GM21515 (cell line): Measurements from ENCODE around the gene SNX13.
"Not testable (repeated sequence)": the region's sequence is repeated elsewhere in the genome, so short reads cannot be mapped to it uniquely, and the experiment has no call there.

ENCODE experiments used
- ATAC-seq: cut with Tn5 transposase; IDR thresholded peaks from one replicate; pipeline ENCODE4 v1.9.1; 2021; ENCODE audit not compliant: unreplicated experiment

The SNX13 gene

DNA sequence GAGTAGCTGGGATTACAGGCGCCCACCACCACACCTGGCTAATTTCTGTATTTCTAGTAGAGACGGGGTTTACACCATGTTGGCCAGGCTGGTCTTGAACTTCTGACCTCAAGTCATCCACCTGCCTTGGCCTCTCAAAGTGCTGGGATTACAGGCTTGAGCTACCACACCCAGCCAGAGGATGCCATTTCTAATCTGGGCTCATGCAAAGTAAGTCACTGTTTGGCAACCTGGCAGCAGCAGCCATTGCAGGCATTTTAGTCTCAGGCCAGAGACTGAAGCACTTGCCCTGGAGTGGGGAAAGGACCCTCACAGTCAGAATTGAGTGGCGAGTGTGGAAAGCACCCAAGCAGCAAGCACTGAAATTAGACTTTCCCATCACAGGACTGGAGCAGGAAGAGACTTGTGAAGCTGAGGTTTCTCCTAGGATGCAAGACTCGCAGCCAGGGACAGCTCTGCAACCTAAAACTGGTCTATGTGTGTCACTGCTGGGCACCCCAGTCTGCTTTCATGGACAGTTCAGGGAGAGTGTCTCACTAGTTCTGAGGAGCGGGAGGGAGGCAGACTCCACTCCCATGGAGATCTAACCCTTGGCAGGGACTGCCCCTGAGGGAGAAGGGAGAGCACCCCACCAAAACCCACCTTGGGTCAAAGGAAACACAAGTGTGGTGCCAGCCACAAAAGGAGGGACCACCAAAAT is 27.6 kb downstream of the SNX13 start:
- ATAC-seq, result no peak

DNA sequence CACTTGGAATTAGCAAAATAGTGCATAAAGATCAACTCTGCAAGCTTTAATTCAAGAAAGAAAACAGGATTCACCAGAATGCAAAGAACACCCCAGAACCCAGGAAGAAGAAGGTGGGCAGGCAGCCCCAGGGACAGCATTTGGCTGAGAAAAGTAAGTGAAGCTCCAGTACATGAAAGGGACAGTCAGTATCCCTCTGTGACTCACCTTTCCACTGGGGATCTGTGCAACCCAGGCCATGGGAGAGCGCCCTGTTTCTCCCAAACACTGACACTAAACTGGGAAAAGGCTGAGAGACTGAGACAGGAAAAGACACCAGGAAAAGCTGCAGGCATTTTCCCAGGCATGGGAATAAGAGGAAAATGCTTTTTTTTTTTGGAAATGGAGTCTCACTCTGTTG is 28.2 kb downstream of the SNX13 start:
- ATAC-seq, result no peak

DNA sequence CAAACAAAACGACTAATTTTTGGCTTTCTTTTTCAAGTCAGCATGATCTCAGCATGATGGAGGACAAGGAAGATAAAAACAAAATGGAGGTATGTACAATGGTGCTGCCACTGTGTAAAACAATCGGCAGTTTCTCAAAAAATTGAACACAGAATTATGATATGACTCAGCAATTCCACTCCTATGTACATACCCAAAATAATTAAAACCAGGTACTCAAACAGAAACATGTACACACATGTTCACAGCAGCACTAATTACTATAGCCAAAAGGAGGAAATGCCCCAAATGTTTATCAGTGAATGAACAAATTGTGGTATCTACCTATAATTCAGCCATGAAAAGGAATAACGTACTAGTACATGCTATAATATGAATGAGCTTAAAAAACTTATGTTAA is 29.9 kb downstream of the SNX13 start:
- no peak for ATAC-seq

DNA sequence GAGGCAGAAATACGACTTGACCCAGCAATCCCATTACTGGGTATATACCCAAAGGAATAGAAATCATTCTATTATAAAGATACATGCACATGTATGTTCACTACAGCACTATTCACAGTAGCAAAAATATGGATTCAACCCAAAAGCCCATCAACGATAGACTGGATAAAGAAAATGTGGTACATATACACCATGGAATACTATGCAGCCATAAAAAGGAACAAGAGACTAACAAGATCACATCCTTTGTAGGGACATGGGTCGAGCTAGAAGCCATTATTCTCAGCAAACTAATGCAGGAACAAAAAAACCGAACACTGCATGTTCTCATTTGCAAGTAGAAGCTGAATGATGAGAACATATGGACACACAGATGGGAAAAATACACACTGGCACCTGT is 31.0 kb downstream of the SNX13 start:
- not testable (repeated sequence) for ATAC-seq

DNA sequence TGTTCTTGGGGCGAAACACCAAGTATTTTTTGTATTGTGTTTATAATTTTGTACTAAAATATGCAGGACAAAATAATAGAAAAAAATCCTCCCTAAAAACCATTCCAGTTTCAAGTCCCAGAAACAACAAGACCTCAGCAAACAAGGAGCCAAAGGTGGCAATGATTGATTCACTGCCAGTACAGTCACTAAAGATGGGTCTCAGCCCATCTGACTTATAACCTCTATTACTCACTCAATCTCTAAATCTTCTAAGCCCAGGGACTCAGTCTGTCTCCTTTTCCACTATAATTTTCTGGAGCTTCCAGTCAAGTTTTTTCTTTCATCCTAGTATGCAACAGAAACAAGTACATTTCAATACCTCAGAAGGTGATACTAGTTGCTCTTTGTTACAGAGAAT is 33.3 kb downstream of the SNX13 start:
- no peak for ATAC-seq

DNA sequence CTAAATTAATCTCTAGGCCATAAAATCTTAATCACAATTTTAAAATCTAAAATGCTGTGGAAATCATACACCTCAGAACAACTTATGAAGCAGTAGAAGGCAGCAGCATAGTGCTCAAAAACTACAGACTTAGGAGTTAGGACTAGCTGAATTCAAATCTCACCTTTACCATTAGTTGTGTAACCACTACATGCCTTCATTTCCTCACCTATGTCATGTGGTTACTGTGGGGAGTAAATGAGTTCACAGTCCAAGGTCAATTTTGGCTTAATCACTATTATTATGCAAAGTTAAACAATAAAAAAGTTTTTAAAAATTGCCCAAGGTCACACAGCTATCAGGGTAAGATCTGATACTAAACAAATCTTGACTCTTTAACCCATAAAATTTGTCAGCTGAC is 37.0 kb downstream of the SNX13 start:
- no peak for ATAC-seq

DNA sequence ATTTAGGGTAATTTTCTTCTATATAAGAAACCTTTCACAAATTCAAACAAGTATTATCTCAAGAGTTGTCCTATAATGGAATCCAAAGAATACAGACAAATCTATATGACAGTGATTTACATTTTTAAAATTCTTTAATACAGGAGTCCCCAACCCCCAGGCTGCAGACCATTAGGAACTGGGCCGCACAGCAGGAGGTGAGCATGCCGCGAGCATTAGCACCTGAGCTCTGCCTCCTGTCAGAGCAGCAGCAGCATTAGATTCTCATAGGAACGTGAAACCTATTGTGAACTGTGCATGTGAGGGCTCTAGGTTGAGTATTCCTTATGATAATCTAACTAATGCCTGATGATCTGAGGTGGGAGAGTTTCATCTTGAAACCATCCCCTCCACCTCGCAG is 37.7 kb downstream of the SNX13 start:
- ATAC-seq, result no peak

DNA sequence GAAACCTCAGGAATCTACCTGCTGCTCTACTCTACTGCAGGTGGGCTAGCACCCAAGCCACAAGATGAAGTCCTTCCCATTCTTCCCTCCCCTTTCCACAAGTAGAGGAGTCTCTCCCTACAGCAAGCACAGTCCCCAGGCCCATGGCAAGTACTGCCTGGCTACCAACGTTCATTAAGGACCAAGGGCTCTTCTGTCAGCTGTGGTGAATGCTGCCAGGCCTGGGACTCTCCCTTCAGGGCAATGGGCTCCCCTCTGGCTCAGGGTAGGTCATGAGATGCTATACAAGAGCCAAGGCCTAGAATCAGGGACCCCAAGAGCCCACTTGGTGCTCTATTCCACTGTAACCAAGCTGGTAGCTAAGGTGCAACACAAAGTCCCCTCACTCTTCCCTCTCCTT is 39.8 kb downstream of the SNX13 start:
- ATAC-seq, result no peak

DNA sequence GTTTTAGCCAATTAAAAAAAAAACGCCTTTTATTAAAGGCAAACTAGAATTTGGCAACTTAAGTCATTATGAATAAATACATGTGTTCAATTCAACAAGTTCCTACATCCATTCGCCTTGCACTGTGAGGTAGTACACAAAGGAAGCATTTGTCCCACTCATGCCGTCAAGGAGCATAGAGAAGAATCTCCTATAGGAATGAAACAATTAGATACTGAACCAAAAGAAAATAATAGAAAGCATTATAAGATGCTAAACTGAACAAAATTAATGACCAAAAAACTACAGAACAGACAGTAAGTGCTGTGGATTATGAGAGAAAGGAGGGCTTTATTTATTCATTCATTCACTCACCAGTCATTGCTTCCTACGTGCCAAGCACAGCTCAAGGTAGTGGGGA is 42.2 kb downstream of the SNX13 start:
- ATAC-seq, result no peak

DNA sequence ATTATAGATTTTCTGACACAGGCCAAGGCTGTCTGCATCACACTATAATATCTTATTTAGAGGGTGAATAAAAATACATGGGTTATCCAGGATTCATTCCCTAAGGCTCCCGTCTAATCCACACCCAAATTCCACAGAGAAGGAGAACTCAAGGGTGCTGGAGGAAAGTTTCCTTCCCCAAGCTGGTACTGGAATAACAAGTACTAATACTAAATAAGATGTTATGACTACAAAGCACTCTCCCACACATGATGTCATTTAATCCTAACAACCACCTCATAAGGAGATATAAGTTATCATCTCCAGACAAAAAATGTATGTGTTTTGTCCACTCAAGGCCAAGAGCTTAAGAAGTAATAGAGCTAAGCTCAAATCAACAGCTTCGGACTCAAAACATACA is 53.0 kb downstream of the SNX13 start:
- no peak for ATAC-seq

DNA sequence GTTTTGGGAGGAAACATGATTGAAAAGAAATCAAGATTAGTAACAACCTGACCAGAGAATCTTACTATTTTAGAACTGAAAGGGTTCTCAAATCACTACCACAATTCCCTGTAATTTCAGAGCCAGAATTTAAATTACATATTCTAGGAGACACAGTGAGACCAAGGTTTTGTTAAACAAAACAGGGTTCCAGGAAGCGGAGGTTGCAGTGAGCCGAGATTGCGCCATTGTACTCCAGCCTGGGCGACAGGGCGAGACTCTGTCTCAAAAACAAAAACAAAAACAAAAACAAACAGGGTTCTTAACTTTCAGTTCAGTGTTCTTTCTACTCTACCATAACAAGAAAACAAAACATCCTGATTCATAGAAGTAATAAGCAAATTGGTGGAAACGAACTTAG is 57.6 kb downstream of the SNX13 start:
- ATAC-seq, result no peak

DNA sequence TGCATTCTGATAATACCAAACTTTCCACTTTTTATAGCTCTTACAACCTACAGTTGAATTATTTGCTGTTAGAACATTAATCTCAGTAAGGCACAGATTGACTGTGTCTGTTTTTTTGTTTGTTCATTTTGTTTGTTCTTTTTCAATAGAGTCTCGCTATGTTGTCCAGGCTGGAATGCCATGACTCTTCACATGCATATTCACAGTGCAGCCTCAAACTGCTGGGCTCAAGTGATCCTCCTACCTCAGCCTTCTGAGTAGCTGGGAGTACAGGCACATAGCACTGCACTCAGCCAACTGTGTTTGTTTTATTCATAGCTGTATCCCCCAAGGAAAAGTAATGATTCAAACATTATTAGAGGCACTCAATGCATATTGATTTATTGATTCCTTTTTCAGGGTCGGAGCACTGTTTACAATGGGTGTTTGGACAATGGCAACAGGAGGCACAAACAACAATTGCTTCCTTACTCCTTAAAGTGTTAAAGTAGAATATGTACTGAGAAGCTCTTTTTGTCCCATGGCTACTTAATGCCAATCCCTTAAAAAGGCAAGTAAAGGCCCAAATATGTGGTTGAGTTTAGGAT is 61.1 kb downstream of the SNX13 start:
- ATAC-seq, result no peak

DNA sequence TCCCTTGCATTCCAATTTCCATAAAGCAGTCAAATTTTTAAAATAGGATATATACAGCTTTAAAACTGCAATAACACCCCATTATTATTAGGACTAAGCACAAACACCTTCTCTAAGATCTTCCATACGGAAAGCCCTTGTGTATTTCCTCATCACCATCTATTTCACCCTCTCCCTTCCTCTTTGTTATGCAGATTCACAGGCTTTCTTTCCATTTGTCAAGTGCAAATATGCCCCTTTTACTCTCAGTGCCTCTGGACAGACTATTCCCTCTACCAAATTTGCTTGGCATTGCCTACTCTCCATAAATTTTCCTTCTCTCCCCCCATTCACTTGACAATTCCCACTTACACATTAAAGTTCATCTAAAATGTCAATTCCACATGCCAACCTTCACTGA is 61.7 kb downstream of the SNX13 start:
- no peak for ATAC-seq

DNA sequence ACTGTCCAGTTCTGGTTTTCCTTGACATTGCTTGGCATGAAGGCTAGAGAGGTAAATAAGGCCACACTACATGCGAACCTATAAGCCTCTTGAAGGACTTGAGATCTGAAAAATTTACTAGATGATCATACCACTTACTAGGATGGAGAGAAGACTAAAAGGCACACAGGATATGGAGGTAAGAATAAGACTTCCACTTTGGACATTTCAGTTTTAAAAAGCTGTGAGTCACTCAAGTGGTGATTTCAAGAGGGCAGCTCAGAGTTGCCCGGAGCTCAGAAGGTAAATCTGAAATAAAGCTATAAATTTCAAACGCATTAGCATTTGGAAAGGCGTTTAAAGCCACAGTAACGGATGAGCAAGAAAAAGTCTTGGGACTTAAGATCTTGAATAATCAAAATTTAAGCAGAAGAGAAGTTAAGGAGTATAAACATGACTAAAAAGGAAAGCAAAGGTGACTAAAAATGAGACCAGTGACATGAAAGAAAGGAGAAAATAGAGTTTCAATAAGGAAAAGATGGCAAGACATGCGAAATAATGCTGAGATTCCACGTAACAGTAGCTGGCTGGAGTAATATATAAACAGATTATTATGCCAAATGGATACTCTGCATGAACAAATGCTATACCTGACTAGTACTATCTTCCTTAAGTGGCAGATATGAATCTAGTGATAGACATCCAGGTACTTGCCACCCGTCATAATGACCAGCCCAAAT is 68.3 kb downstream of the SNX13 start:
- ATAC-seq, result no peak

DNA sequence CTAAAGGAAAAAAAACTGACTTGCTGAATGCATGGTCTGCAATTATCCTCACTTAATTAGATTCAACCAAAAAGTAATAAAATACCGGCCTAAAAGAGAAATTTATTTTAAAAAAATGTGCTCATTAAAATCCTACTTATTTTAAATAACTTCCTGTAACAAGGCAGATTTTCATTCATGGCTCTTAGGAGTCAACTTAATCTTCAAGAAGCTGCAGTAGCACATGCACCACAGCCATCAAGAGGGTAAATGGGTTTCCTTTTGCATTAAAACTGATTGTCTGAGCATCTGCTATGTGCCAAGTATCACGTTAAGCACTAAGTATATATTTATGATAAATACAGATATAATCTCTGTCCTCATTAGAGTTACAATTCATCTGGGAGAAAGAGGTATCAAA is 69.9 kb downstream of the SNX13 start:
- no peak for ATAC-seq

DNA sequence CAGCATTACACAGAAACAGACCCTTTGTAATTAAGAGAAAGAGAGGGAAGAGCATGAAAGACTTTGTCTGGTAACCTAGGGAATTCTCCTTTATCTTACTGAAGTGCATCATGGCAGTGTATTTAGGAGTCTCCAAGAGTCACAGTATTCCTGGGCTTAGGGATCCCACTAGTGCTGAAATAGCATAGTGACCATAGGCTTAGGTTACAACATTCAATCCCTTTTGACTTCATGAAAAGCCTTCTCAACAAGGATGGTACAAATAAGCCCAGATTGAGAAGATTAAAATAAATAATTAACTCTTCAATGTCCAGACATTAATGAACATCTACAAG is 76.5 kb downstream of the SNX13 start:
- no peak for ATAC-seq

DNA sequence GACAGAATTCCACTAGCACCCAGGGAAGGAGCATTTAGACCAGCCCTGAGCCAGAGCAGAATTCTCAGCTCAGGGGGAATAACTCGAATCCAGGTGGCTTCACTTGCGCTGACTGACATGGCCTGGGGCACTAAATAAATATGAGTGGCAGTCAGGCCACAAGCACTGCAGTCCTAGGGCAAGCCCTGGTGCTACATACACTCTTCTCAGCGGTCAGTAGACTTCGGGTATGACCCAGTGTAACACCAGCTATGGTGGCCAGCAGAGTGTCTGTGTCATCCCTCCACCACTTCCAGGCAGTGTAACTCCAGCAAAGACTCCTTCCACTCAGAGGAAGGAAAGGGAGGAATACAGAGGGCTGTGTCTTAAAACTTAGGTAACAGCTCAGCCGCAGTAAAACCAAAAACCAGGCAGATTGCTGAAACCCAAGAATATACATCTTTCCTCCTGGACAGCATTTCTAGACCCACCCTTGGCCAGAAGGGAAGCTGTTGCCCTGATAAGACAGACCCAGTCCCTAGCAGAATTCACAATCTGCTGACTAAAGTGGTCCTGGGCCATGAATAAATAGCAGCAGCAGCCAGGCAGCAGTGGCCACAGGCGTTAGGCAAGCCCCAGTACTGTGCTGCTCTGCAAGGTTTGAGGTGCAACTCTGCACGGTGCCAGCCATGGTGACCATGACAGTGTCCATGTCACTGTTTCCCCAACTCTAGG is 77.0 kb downstream of the SNX13 start:
- ATAC-seq, result no peak

DNA sequence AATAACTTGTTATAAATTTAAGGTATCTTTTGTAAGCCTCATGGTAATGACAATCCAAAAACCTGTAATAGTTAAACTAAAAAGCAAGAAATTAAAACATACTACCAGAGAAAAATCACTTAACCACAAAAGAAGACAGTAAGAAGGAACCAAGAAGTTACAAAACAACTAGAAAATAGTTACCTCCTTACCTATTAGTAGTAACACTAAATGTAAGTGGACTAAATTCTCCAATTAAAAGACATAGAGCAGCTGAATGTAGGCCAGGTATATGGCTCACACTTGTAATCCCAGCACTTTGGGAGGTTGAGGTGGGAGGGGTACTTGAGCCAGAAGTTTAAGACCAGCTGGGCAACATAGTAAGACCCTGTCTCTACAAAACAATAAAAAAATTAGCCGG is 84.0 kb downstream of the SNX13 start:
- ATAC-seq, result no peak

DNA sequence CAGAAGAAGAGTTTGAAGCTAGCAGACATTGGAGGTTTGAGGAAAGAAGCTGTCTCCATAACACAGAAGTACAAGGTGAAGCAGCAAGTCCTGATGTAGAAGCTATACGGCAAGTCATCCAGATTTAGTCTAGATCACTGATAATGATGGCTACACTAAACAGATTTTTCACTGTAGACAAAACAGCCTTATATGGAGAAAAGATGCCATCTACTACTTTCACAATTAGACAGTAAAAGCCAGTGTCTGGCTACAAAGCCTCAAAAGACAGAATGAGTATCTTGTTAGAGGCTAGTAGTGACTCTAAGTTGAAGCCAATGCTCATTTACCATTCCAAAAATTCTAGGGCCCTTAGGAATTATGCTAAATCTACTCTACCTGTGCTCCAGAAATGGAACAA is 85.1 kb downstream of the SNX13 start:
- ATAC-seq, result no peak

DNA sequence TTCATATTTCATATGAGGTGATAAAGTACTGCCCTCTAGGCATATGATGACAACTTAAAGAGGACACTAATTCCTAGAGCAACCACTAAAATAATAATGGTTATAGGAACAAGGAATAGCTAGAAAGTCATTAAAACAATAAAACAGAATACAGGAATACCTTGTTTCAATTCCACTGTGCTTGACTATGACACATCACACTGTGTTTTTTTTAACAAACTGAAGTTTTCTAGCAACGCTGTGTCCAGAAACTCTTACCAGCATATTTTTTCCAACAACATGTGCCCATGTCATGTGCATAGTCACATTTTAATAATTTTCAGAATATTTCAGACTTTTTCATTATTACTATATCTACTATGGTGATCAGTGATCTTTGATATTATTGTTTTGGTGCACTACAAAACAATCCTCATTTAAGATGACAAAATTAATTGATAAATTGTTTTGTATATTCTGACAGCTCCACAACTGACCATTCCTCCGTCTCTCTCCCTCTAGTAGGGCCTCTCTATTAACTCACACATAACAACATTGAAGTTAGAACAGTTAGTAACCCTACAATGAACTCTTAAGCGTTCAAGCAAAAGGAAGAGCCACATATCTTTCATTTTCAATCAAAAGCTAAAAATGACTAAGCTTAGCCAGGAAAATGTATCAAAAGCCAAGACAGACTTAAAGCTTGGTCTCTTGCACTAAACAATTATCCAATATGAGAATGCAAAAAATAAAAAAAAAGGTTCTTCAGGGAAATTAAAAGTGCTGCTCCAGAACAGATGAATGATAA is 85.8 kb downstream of the SNX13 start:
- ATAC-seq, result no peak

DNA sequence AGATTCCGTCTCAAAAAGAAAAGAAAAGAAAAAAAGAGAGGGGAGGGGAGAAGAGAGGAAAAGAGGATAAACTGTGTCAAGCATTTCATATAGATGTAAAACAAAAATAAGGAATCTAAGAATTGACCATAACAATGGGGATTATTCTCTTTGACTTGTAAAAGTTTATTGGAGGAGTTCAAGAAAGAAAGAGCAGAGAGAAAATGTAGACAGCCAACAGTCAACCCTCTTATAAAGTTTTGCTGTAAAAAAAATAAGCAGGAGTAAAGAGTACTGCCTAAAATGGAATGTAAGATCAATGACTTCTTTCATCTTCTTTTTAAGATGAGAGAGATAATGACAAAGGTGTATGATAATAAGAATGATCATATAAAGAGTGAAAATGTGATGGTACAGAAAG is 87.9 kb downstream of the SNX13 start:
- no peak for ATAC-seq
